Measurements from ENCODE around the gene CGB2. TPM values are rescaled to one million over a fixed set of nuclear protein-coding genes. Genes with fewer than 3 reads are reported as not detected.
"Not testable (repeated sequence)": the region's sequence is repeated elsewhere in the genome, so short reads cannot be mapped to it uniquely, and the experiment has no call there.

Gene CGB2
- total RNA-seq (2022) = not detected in 2 replicates
- Bru-seq, nascent RNA = not detected
- not detected for BruChase-seq, experiment 1, labeled RNA remaining after a 2-hour chase
- not detected for BruChase-seq, experiment 2, labeled RNA remaining after a 6-hour chase
- long read RNA-seq = 0 reads

GRCh38 chr19:49031642-49032301 is at the start of gene CGB2:
Gene CGB2, plus strand, starts transcription at chr19:49031890. Its CDS starts 206 bp downstream, at chr19:49032096.
- H3K27me3 ChIP-seq (replicated peaks; ENCODE audit: control insufficient read depth, insufficient read depth, low read length); H3K36me3 ChIP-seq (ENCODE audit: control insufficient read depth, insufficient read depth, low read length); intact Hi-C loops (cut with micrococcal nuclease; ENCODE audit: unreplicated experiment); H3K9me3 Mint-ChIP-seq (ENCODE audit: unreplicated experiment); CTCF ChIA-PET; H3K4me3 ChIP-seq (ENCODE audit: low read depth, low read length); POLR2A ChIA-PET; H3K9me3 ChIP-seq; H3K27me3 Mint-ChIP-seq (ENCODE audit: insufficient read depth, unreplicated experiment); H3K4me1 ChIP-seq; BruUV-seq (replicated peaks); H3K4me1 Mint-ChIP-seq (ENCODE audit: low read depth, unreplicated experiment); H3K36me3 Mint-ChIP-seq (ENCODE audit: insufficient read depth, unreplicated experiment): not testable (repeated sequence)
- peak; percentile 74 to 80 for DNase-seq
- peak within 1 kb of the TSS; percentile 36 for H3K4me3 Mint-ChIP-seq (ENCODE audit: unreplicated experiment)
- peak; percentile 32 to 77 for TF ChIP-seq CTCF (IDR thresholded peaks at IDR 0.05; ENCODE audit: insufficient read depth in 1 of 2, low read depth in 1 of 2, low read length in 1 of 2, severe bottlenecking in 1 of 2, unreplicated experiment in 1 of 2)
- H3K27ac Mint-ChIP-seq (ENCODE audit: unreplicated experiment) = peak within 1 kb of the TSS; percentile 55

GRCh38 chr19:48982280-48982679 is 49.4 kb upstream of the CGB2 start:
- intact Hi-C loops (cut with micrococcal nuclease; ENCODE audit: unreplicated experiment) = no loop called here
- no peak overlapping the region for H3K4me3 ChIP-seq (ENCODE audit: low read depth, low read length)
- H3K36me3 Mint-ChIP-seq (ENCODE audit: insufficient read depth, unreplicated experiment) = peaks cover 64% of the 10 kb centered on the region
- ChIA-PET POLR2A (no interaction called here), CTCF (interaction anchor here (3.5 kb wide), 1 partner anchor 11 kb away, joined by 24 read pairs; the partner anchor contains the start of genes GYS1 and RUVBL2)
- TF ChIP-seq CTCF (IDR thresholded peaks at IDR 0.05; ENCODE audit: insufficient read depth in 1 of 2, low read depth in 1 of 2, low read length in 1 of 2, severe bottlenecking in 1 of 2, unreplicated experiment in 1 of 2) = no peak
- DNase-seq = no peak
- no peaks in the 10 kb centered on the region for H3K27me3 Mint-ChIP-seq (ENCODE audit: insufficient read depth, unreplicated experiment)
- H3K27me3 ChIP-seq (replicated peaks; ENCODE audit: control insufficient read depth, insufficient read depth, low read length) = no peaks in the 10 kb centered on the region
- no peaks in the 10 kb centered on the region for H3K9me3 Mint-ChIP-seq (ENCODE audit: unreplicated experiment)
- no TSS peak for BruUV-seq (replicated peaks)
- H3K4me1 ChIP-seq = no peaks in the 10 kb centered on the region
- H3K4me3 Mint-ChIP-seq (ENCODE audit: unreplicated experiment) = no peak overlapping the region
- no peak overlapping the region for H3K27ac Mint-ChIP-seq (ENCODE audit: unreplicated experiment)
- no peaks in the 10 kb centered on the region for H3K9me3 ChIP-seq
- H3K4me1 Mint-ChIP-seq (ENCODE audit: low read depth, unreplicated experiment) = no peaks in the 10 kb centered on the region
- H3K36me3 ChIP-seq (ENCODE audit: control insufficient read depth, insufficient read depth, low read length) = peaks cover 5% of the 10 kb centered on the region; the same call in 1 of the 2 replicates

- ChIA-PET POLR2A (no interaction called here), CTCF (no interaction called here)
- Histone ChIP-seq H3K36me3 (ENCODE audit: control insufficient read depth, insufficient read depth, low read length) (peaks cover 5% of the 10 kb centered on the region; the same call in 1 of the 2 replicates), H3K9me3 (no peaks in the 10 kb centered on the region), H3K4me3 (ENCODE audit: low read depth, low read length) (no peak overlapping the region), H3K27me3 (replicated peaks; ENCODE audit: control insufficient read depth, insufficient read depth, low read length) (no peaks in the 10 kb centered on the region), H3K4me1 (peaks cover 7% of the 10 kb centered on the region; the same call in 1 of the 2 replicates)
- no peak overlapping the region for H3K4me3 Mint-ChIP-seq (ENCODE audit: unreplicated experiment)
- DNase-seq = no peak
- H3K27me3 Mint-ChIP-seq (ENCODE audit: insufficient read depth, unreplicated experiment) = no peaks in the 10 kb centered on the region
- TF ChIP-seq CTCF (IDR thresholded peaks at IDR 0.05; ENCODE audit: insufficient read depth in 1 of 2, low read depth in 1 of 2, low read length in 1 of 2, severe bottlenecking in 1 of 2, unreplicated experiment in 1 of 2) = no peak
- no TSS peak for BruUV-seq (replicated peaks)
- H3K4me1 Mint-ChIP-seq (ENCODE audit: low read depth, unreplicated experiment) = peaks cover 23% of the 10 kb centered on the region
- intact Hi-C loops (cut with micrococcal nuclease; ENCODE audit: unreplicated experiment) = no loop called here
- H3K36me3 Mint-ChIP-seq (ENCODE audit: insufficient read depth, unreplicated experiment) = peaks cover 74% of the 10 kb centered on the region
- no peaks in the 10 kb centered on the region for H3K9me3 Mint-ChIP-seq (ENCODE audit: unreplicated experiment)
- H3K27ac Mint-ChIP-seq (ENCODE audit: unreplicated experiment) = no peak overlapping the region
These were observed 46.0 kb upstream of the CGB2 start for GRCh38 chr19:48985711-48986110.

Measured in Caco-2 (cell line).